ENCODE data around the gene C14orf93. TPM values are rescaled to one million over a fixed set of nuclear protein-coding genes. Genes with fewer than 3 reads are reported as not detected.

The C14orf93 gene
- total RNA-seq, 4 donors from 2014 or later: 3.4 to 12.7 (median 8.8) TPM

GRCh38 chr14:22981876-22982476 lies 28.0 kb downstream of the C14orf93 start:
- TF ChIP-seq CTCF (IDR thresholded peaks at IDR 0.05) (no peak), POLR2A (IDR thresholded peaks at IDR 0.05) (peak in 1 of 4 donors; percentile 32)
- Histone ChIP-seq H3K36me3 (no peaks in the 10 kb centered on the region), H3K4me3 (peak overlapping the region; percentile 80 to 92 (median 86)), H3K9me3 (no peaks in the 10 kb centered on the region), H3K27ac (peak overlapping the region; percentile 90 to 95 (median 94)), H3K27me3 (peaks cover 0 to 18% (median 0%) of the 10 kb centered on the region in 4 donors), H3K4me1 (peaks cover 16 to 70% (median 21%) of the 10 kb centered on the region in 3 donors)
- intact Hi-C loops (cut with DNase I): no loop called here
- DNase-seq: no peak
- WGBS, 2 donors: 0 to 1% methylated on average over 3 to 30 of the region's 51 CpGs

GRCh38 chr14:22981090-22981875 lies 28.7 kb downstream of the C14orf93 start:
- Histone ChIP-seq H3K4me3 (peak overlapping the region; percentile 80 to 92 (median 86)), H3K9me3 (no peaks in the 10 kb centered on the region), H3K36me3 (peaks cover 0 to 6% (median 0%) of the 10 kb centered on the region in 3 donors), H3K27ac (peak overlapping the region; percentile 90 to 95 (median 94)), H3K27me3 (peaks cover 0 to 18% (median 0%) of the 10 kb centered on the region in 4 donors), H3K4me1 (peaks cover 23 to 77% (median 27%) of the 10 kb centered on the region in 3 donors)
- no peak for TF ChIP-seq POLR2A (IDR thresholded peaks at IDR 0.05)
- no peak for TF ChIP-seq CTCF (IDR thresholded peaks at IDR 0.05)
- no peak for DNase-seq
- 1 to 3% methylated on average over 17 to 30 of the region's 76 CpGs for WGBS, 2 donors
- intact Hi-C loops (cut with DNase I): no loop called here

GRCh38 chr14:22980672-22981089 lies 29.3 kb downstream of the C14orf93 start:
- peaks cover 0 to 12% (median 0%) of the 10 kb centered on the region in 3 donors for H3K36me3 ChIP-seq
- peaks cover 23 to 83% (median 27%) of the 10 kb centered on the region in 3 donors for H3K4me1 ChIP-seq
- intact Hi-C loops (cut with DNase I): no loop called here
- H3K4me3 ChIP-seq: peak overlapping the region; percentile 80 to 92 (median 86)
- WGBS, 2 donors: 0 to 8% methylated on average over 2 of the region's 41 CpGs
- peak overlapping the region; percentile 90 to 95 (median 94) for H3K27ac ChIP-seq
- peaks cover 0 to 18% (median 0%) of the 10 kb centered on the region in 4 donors for H3K27me3 ChIP-seq
- no peak for DNase-seq
- TF ChIP-seq POLR2A (IDR thresholded peaks at IDR 0.05) (peak in 1 of 4 donors; percentile 52), CTCF (IDR thresholded peaks at IDR 0.05) (peak in 1 of 6 experiments; percentile 4)
- H3K9me3 ChIP-seq: no peaks in the 10 kb centered on the region

- H3K27me3 ChIP-seq: peaks cover 0 to 18% (median 0%) of the 10 kb centered on the region in 4 donors
- peak overlapping the region; percentile 80 to 92 (median 86) for H3K4me3 ChIP-seq
- 17 to 40% methylated on average over 8 of the region's 8 CpGs for WGBS, 2 donors
- intact Hi-C loops (cut with DNase I): loop anchor here (5.0 kb wide), 1 partner anchor 48 kb away; no protein-coding TSS in a partner anchor
- H3K4me1 ChIP-seq: peaks cover 23 to 91% (median 27%) of the 10 kb centered on the region in 3 donors
- peak overlapping the region; percentile 90 to 95 (median 94) for H3K27ac ChIP-seq
- TF ChIP-seq POLR2A (IDR thresholded peaks at IDR 0.05): no peak
- TF ChIP-seq CTCF (IDR thresholded peaks at IDR 0.05): no peak
- no peak for DNase-seq
- H3K36me3 ChIP-seq: peaks cover 0 to 20% (median 0%) of the 10 kb centered on the region in 3 donors
- H3K9me3 ChIP-seq: no peaks in the 10 kb centered on the region
These were observed 30.1 kb downstream of the C14orf93 start for GRCh38 chr14:22979748-22980392.

Measured in esophagus squamous epithelium (tissue), 5 donors.